Activated CD4-positive, alpha-beta T cell treated with anti-CD3 and anti-CD28 coated beads, Interleukin-2, amount 50 U/mL, for 48 hours (primary cell): Measurements from ENCODE around the gene SLC2A4.
A peak's percentile ranks its signal among the peaks of the same experiment; 100 is the strongest.
"Not testable (repeated sequence)": the region's sequence is repeated elsewhere in the genome, so short reads cannot be mapped to it uniquely, and the experiment has no call there.

Experiments used
- DNase-seq, 2 experiments: peaks; one replicate each; pipeline ENCODE4 v3.0.0-alpha.2; 2020

Gene SLC2A4

GRCh38 chr17:7327056-7327455 lies 45.5 kb downstream of the SLC2A4 start:
- DNase-seq, result no peak

- DNase-seq, result no peak
Observed at GRCh38 chr17:7327501-7327900, 46.0 kb downstream of the SLC2A4 start.

GRCh38 chr17:7328009-7328408 lies 46.5 kb downstream of the SLC2A4 start:
- DNase-seq, result no peak

GRCh38 chr17:7328840-7329373 lies 47.4 kb downstream of the SLC2A4 start, which contains the start of gene NEURL4:
NEURL4 (minus strand) TSS chr17:7329335; CDS start chr17:7329312, 23 bp downstream.
- peak in 1 of 2 experiments; percentile 48 for DNase-seq

- peak; percentile 95 to 97 for DNase-seq
Observed at GRCh38 chr17:7329374-7329996, 48.0 kb downstream of the SLC2A4 start.

- DNase-seq, result peak; percentile 81 to 86
Observed at GRCh38 chr17:7329997-7330637, 48.6 kb downstream of the SLC2A4 start.

GRCh38 chr17:7330638-7331015 lies 49.1 kb downstream of the SLC2A4 start:
- DNase-seq, result no peak

- no peak for DNase-seq
Observed at GRCh38 chr17:7332111-7332510, 50.6 kb downstream of the SLC2A4 start.

GRCh38 chr17:7332600-7333069 lies 51.1 kb downstream of the SLC2A4 start:
- DNase-seq, result not testable (repeated sequence)

GRCh38 chr17:7334938-7335538 lies 53.5 kb downstream of the SLC2A4 start:
- no peak for DNase-seq

GRCh38 chr17:7335765-7336164 lies 54.2 kb downstream of the SLC2A4 start:
- not testable (repeated sequence) for DNase-seq

GRCh38 chr17:7336240-7337175 lies 55.0 kb downstream of the SLC2A4 start, which contains the start of gene ACAP1:
ACAP1 (plus strand) TSS chr17:7336529; CDS start chr17:7336735, 206 bp downstream.
- peak; percentile 95 for DNase-seq

- DNase-seq, result not testable (repeated sequence)
Observed at GRCh38 chr17:7337600-7337999, 56.1 kb downstream of the SLC2A4 start.
